Caco-2 (cell line): ENCODE data around the gene LIMS2. TPM values are rescaled to one million over a fixed set of nuclear protein-coding genes. Genes with fewer than 3 reads are reported as not detected.

Source experiments
- BruUV-seq: library from RNA; stranded (reverse); fragments of 400-500 nt; replicated peaks from 2 replicates; lab custom pipeline; 2021; lab: Mats Ljungman, UMichigan
- CTCF ChIA-PET: fragments of 300-600 bp; sonication (Branson Sonifier 250); formaldehyde crosslinking; loops from one replicate; lab custom pipeline; 2022; ENCODE audit warnings: antibody characterized with exemption; lab: Charles Lee
- POLR2A ChIA-PET: fragments of 300-600 bp; sonication (Branson Sonifier 250); formaldehyde crosslinking; loops from one replicate; lab custom pipeline; 2022; ENCODE audit warnings: antibody characterized with exemption; lab: Charles Lee
- DNase-seq, 2 experiments: peaks; one replicate each; pipeline versions ENCODE4 v3.0.0 to v3.0.0-alpha.2; 2020 to 2022
- H3K27me3 ChIP-seq: replicated peaks from 2 replicates; pipeline ENCODE4 v1.6.0; 2011; ENCODE audit warnings: low read length; ENCODE audit not compliant: control insufficient read depth, insufficient read depth
- H3K36me3 ChIP-seq: 2 replicates; pipeline ENCODE4 v1.5.1; 2011; ENCODE audit warnings: low read length; ENCODE audit not compliant: control insufficient read depth, insufficient read depth
- H3K4me1 ChIP-seq: fragments of 250-450 bp; sonication (Bioruptor Pico); 2 replicates; pipeline ENCODE4 v1.5.1; 2020; ENCODE audit warnings: mild to moderate bottlenecking
- H3K4me3 ChIP-seq: 2 replicates; pipeline ENCODE4 v1.5.1; 2011; ENCODE audit warnings: low read depth, mild to moderate bottlenecking, control low read depth, low read length
- H3K9me3 ChIP-seq: fragments of 250-450 bp; sonication (Bioruptor Pico); 2 replicates; pipeline ENCODE4 v1.5.1; 2020; ENCODE audit warnings: mild to moderate bottlenecking, moderate library complexity
- H3K27ac Mint-ChIP-seq: one replicate; pipeline ENCODE4 v1.8.0; 2022; ENCODE audit warnings: mixed read lengths; ENCODE audit not compliant: unreplicated experiment
- H3K27me3 Mint-ChIP-seq: one replicate; pipeline ENCODE4 v1.8.0; 2022; ENCODE audit warnings: mixed read lengths; ENCODE audit not compliant: insufficient read depth, unreplicated experiment
- H3K36me3 Mint-ChIP-seq: one replicate; pipeline ENCODE4 v1.8.0; 2022; ENCODE audit warnings: mild to moderate bottlenecking, mixed read lengths; ENCODE audit not compliant: insufficient read depth, unreplicated experiment
- H3K4me1 Mint-ChIP-seq: one replicate; pipeline ENCODE4 v1.8.0; 2022; ENCODE audit warnings: low read depth, mixed read lengths; ENCODE audit not compliant: unreplicated experiment
- H3K4me3 Mint-ChIP-seq: one replicate; pipeline ENCODE4 v1.8.0; 2022; ENCODE audit warnings: mild to moderate bottlenecking, moderate library complexity, mixed read lengths; ENCODE audit not compliant: unreplicated experiment
- H3K9me3 Mint-ChIP-seq: one replicate; pipeline ENCODE4 v1.8.0; 2022; ENCODE audit warnings: mixed read lengths; ENCODE audit not compliant: unreplicated experiment
- intact Hi-C: fragments of 100-400 bp; cut with micrococcal nuclease; formaldehyde crosslinking; loops from one replicate; pipeline ENCODE4 v1.10.0; 2022; ENCODE audit not compliant: unreplicated experiment
- total RNA-seq: library from RNA; stranded (reverse); gene quantifications from 2 replicates; pipeline ENCODE4 v1.2.3, GENCODE V29; 2022
- TF ChIP-seq, protein P1 (sequence below), 2 experiments: fragments of 200-600 bp in 1 of 2; IDR thresholded peaks; 1 replicate in 1 of 2; 2 replicates in 1 of 2; pipeline versions ENCODE4 v1.5.1 to v1.8.0; 2011 to 2022; ENCODE audit warnings: antibody characterized with exemption in 1 of 2, control low read depth in 1 of 2, inconsistent platforms in 1 of 2, low read depth in 1 of 2, low read length in 1 of 2, mild to moderate bottlenecking in 1 of 2, moderate library complexity in 1 of 2; ENCODE audit not compliant: insufficient read depth in 1 of 2, severe bottlenecking in 1 of 2, unreplicated experiment in 1 of 2

The LIMS2 gene
- total RNA-seq, 1 experiment from 2014 or later: 10.0 TPM

DNA sequence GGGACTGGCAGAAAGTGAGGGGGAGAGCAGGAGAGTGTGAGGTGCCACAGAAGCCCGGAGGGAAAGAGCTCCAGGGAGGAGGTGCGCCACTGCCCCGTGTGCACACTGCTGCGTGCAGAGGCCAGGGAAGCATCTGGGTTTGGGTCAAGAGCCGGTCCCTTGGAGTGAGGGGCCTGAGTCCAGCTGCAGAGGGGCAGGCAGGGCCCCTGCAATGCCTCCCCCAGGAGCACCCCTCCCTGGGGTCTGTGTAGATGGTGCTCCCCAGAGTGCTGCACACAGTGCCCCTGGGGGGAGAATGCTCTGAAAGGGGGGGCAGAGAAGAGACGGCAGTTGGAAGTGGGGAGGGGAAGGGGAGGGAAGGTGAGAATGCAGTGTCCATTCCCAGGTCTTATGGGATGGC, 3.7 kb upstream of the LIMS2 start:
- TF ChIP-seq, protein P1, sequence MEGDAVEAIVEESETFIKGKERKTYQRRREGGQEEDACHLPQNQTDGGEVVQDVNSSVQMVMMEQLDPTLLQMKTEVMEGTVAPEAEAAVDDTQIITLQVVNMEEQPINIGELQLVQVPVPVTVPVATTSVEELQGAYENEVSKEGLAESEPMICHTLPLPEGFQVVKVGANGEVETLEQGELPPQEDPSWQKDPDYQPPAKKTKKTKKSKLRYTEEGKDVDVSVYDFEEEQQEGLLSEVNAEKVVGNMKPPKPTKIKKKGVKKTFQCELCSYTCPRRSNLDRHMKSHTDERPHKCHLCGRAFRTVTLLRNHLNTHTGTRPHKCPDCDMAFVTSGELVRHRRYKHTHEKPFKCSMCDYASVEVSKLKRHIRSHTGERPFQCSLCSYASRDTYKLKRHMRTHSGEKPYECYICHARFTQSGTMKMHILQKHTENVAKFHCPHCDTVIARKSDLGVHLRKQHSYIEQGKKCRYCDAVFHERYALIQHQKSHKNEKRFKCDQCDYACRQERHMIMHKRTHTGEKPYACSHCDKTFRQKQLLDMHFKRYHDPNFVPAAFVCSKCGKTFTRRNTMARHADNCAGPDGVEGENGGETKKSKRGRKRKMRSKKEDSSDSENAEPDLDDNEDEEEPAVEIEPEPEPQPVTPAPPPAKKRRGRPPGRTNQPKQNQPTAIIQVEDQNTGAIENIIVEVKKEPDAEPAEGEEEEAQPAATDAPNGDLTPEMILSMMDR (IDR thresholded peaks at IDR 0.05; ENCODE audit: insufficient read depth in 1 of 2, low read depth in 1 of 2, low read length in 1 of 2, severe bottlenecking in 1 of 2, unreplicated experiment in 1 of 2): no peak
- H3K4me3 ChIP-seq: no peak overlapping the region
- ChIA-PET CTCF (no interaction called here), POLR2A (no interaction called here)
- peaks cover 6% of the 10 kb centered on the region; the same call in 1 of the 2 replicates for H3K4me1 ChIP-seq
- intact Hi-C loops: no loop called here
- Mint-ChIP-seq H3K36me3 (no peaks in the 10 kb centered on the region), H3K27me3 (peaks cover 11% of the 10 kb centered on the region), H3K4me1 (no peaks in the 10 kb centered on the region), H3K27ac (no peak overlapping the region), H3K4me3 (no peak overlapping the region), H3K9me3 (no peaks in the 10 kb centered on the region)
- no peaks in the 10 kb centered on the region for H3K36me3 ChIP-seq
- H3K9me3 ChIP-seq: no peaks in the 10 kb centered on the region
- BruUV-seq: no TSS peak
- peaks cover 1% of the 10 kb centered on the region; the same call in 1 of the 2 replicates for H3K27me3 ChIP-seq
- DNase-seq: no peak

DNA sequence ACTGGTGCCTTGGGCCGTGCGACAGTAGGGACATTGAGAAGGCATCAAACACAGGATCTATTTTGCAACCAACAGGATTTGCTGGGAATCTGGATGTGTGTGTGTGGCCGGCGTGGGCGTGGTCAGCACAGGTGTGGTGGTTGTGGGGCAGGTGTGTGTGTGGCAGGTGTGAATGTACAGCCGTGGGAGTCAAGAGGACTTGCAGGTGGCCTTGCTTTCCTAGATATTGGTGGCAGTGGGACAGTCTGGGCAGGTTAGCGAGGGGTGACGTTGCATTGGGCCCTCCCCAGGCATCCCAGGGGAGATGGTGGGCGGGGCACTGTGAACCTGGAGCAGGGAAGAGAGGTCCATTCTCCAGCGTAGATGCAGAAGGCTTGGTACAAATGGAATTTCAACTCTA, 3.2 kb upstream of the LIMS2 start:
- peaks cover 6% of the 10 kb centered on the region; the same call in 1 of the 2 replicates for H3K4me1 ChIP-seq
- TF ChIP-seq, protein P1 (IDR thresholded peaks at IDR 0.05; ENCODE audit: insufficient read depth in 1 of 2, low read depth in 1 of 2, low read length in 1 of 2, severe bottlenecking in 1 of 2, unreplicated experiment in 1 of 2): no peak
- CTCF ChIA-PET: no interaction called here
- Mint-ChIP-seq H3K36me3 (no peaks in the 10 kb centered on the region), H3K27ac (no peak overlapping the region), H3K9me3 (no peaks in the 10 kb centered on the region), H3K4me1 (no peaks in the 10 kb centered on the region), H3K4me3 (no peak overlapping the region), H3K27me3 (peaks cover 11% of the 10 kb centered on the region)
- intact Hi-C loops: no loop called here
- H3K4me3 ChIP-seq: no peak overlapping the region
- H3K9me3 ChIP-seq: no peaks in the 10 kb centered on the region
- H3K36me3 ChIP-seq: no peaks in the 10 kb centered on the region
- BruUV-seq: no TSS peak
- POLR2A ChIA-PET: no interaction called here
- H3K27me3 ChIP-seq: peaks cover 1% of the 10 kb centered on the region; the same call in 1 of the 2 replicates
- DNase-seq: no peak

DNA sequence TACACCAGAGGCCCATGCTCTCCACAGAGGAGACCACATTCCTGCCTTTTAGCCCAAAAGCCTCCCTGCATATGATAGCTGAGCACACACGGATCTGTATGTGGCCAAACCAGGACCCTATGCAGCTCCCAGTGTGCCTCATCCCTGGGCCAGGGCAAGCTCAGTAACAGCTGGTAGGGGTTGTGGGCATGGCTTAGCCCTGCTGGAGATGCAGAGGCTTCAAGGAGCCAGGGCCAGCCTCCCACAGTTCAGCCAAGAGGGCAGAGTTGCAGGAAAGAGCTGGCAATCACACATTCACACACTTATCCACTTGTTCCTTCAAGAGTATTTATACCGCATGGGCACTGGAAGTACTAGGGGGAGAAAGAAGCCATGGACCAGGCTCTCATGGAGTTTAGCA, 1.6 kb upstream of the LIMS2 start:
- H3K4me3 Mint-ChIP-seq: no peak overlapping the region

More for the DNA sequence above, 1.6 kb upstream of the LIMS2 start:
- Histone ChIP-seq H3K4me3 (no peak overlapping the region), H3K36me3 (no peaks in the 10 kb centered on the region), H3K27me3 (peaks cover 1% of the 10 kb centered on the region; the same call in 1 of the 2 replicates), H3K4me1 (peaks cover 6% of the 10 kb centered on the region; the same call in 1 of the 2 replicates), H3K9me3 (no peaks in the 10 kb centered on the region)
- Mint-ChIP-seq H3K27ac (no peak overlapping the region), H3K27me3 (peaks cover 8% of the 10 kb centered on the region), H3K36me3 (no peaks in the 10 kb centered on the region), H3K9me3 (no peaks in the 10 kb centered on the region), H3K4me1 (no peaks in the 10 kb centered on the region)
- ChIA-PET CTCF (no interaction called here), POLR2A (interaction anchor here (1.1 kb wide), 1 partner anchor 23 kb away, joined by 3 read pairs; no protein-coding TSS in a partner anchor)
- TF ChIP-seq, protein P1 (IDR thresholded peaks at IDR 0.05; ENCODE audit: insufficient read depth in 1 of 2, low read depth in 1 of 2, low read length in 1 of 2, severe bottlenecking in 1 of 2, unreplicated experiment in 1 of 2): no peak
- DNase-seq: no peak
- no TSS peak for BruUV-seq
- intact Hi-C loops: no loop called here
